Panc1 (cell line): ENCODE data around the gene BCL2L12.

ENCODE experiments used
- POLR2AphosphoS5 ChIP-seq: IDR thresholded peaks from 2 replicates; pipeline ENCODE4 v1.6.1; 2012; ENCODE audit warnings: mild to moderate bottlenecking, low read depth, low read length, moderate library complexity
- SIN3A ChIP-seq: IDR thresholded peaks from 2 replicates; pipeline ENCODE4 v1.6.1; 2012; ENCODE audit warnings: low read depth, mild to moderate bottlenecking, low read length, moderate library complexity, borderline replicate concordance; ENCODE audit not compliant: insufficient read depth
- TF ChIP-seq, protein P1 (sequence below): fragments of 450-650 bp; IDR thresholded peaks from 2 replicates; pipeline ENCODE4 v1.5.1; 2017; ENCODE audit warnings: mild to moderate bottlenecking
- TF ChIP-seq, protein P2 (sequence below), 2 experiments: IDR thresholded peaks; 2 replicates each; pipeline ENCODE4 v1.6.1; 2011 to 2012; ENCODE audit warnings: low read depth in 2 of 2, control low read depth in 1 of 2, low read length in 1 of 2, mild to moderate bottlenecking in 1 of 2, moderate library complexity in 1 of 2; ENCODE audit not compliant: insufficient read depth in 1 of 2

- TF ChIP-seq, protein P1, sequence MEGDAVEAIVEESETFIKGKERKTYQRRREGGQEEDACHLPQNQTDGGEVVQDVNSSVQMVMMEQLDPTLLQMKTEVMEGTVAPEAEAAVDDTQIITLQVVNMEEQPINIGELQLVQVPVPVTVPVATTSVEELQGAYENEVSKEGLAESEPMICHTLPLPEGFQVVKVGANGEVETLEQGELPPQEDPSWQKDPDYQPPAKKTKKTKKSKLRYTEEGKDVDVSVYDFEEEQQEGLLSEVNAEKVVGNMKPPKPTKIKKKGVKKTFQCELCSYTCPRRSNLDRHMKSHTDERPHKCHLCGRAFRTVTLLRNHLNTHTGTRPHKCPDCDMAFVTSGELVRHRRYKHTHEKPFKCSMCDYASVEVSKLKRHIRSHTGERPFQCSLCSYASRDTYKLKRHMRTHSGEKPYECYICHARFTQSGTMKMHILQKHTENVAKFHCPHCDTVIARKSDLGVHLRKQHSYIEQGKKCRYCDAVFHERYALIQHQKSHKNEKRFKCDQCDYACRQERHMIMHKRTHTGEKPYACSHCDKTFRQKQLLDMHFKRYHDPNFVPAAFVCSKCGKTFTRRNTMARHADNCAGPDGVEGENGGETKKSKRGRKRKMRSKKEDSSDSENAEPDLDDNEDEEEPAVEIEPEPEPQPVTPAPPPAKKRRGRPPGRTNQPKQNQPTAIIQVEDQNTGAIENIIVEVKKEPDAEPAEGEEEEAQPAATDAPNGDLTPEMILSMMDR, result no peak
- TF ChIP-seq, protein P2, sequence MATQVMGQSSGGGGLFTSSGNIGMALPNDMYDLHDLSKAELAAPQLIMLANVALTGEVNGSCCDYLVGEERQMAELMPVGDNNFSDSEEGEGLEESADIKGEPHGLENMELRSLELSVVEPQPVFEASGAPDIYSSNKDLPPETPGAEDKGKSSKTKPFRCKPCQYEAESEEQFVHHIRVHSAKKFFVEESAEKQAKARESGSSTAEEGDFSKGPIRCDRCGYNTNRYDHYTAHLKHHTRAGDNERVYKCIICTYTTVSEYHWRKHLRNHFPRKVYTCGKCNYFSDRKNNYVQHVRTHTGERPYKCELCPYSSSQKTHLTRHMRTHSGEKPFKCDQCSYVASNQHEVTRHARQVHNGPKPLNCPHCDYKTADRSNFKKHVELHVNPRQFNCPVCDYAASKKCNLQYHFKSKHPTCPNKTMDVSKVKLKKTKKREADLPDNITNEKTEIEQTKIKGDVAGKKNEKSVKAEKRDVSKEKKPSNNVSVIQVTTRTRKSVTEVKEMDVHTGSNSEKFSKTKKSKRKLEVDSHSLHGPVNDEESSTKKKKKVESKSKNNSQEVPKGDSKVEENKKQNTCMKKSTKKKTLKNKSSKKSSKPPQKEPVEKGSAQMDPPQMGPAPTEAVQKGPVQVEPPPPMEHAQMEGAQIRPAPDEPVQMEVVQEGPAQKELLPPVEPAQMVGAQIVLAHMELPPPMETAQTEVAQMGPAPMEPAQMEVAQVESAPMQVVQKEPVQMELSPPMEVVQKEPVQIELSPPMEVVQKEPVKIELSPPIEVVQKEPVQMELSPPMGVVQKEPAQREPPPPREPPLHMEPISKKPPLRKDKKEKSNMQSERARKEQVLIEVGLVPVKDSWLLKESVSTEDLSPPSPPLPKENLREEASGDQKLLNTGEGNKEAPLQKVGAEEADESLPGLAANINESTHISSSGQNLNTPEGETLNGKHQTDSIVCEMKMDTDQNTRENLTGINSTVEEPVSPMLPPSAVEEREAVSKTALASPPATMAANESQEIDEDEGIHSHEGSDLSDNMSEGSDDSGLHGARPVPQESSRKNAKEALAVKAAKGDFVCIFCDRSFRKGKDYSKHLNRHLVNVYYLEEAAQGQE (IDR thresholded peaks at IDR 0.05; ENCODE audit: insufficient read depth in 1 of 2, low read depth in 2 of 2, low read length in 1 of 2), result no peak
- TF ChIP-seq SIN3A (no peak), POLR2AphosphoS5 (no peak)
Observed at GRCh38 chr19:49655570-49656455, 9.9 kb upstream of the BCL2L12 start.
